IMR-90 (cell line): ENCODE data around the gene FGF5. TPM values are rescaled to one million over a fixed set of nuclear protein-coding genes. Genes with fewer than 3 reads are reported as not detected.

Source experiments
- ATAC-seq: fragments of 200-7000 bp; cut with Tn5 transposase; 2 replicates; pipeline ENCODE4 v1.9.1; 2020; ENCODE audit warnings: low read depth, mild to moderate bottlenecking, moderate library complexity
- BruUV-seq: library from RNA; stranded (reverse); fragments of 400-500 nt; replicated peaks from 2 replicates; lab custom pipeline; 2021; lab: Mats Ljungman, UMichigan
- CTCF ChIA-PET: fragments of 300-600 bp; formaldehyde crosslinking; extraction: SDS; loops from one replicate; lab custom pipeline; 2021; ENCODE audit warnings: antibody characterized with exemption; lab: Yijun Ruan, JAX
- POLR2A ChIA-PET: fragments of 300-600 bp; sonication (Branson Sonifier 250); formaldehyde crosslinking; loops from one replicate; lab custom pipeline; 2022; ENCODE audit warnings: antibody characterized with exemption; ENCODE audit not compliant: unreplicated experiment; lab: Charles Lee
- DNase-seq: peaks from one replicate; pipeline ENCODE4 v3.0.0; 2013
- H2AFZ ChIP-seq: replicated peaks from 2 replicates; pipeline ENCODE3; 2013; ENCODE audit warnings: low read length, mild to moderate bottlenecking; ENCODE audit not compliant: poor library complexity
- H2AK5ac ChIP-seq: 2 replicates; pipeline ENCODE4 v1.6.1; 2013; ENCODE audit warnings: low read depth, low read length, inconsistent platforms
- H2AK9ac ChIP-seq: replicated peaks from 2 replicates; pipeline ENCODE3; 2013; ENCODE audit warnings: mild to moderate bottlenecking, low read depth, low read length, moderate library complexity; ENCODE audit not compliant: poor library complexity
- H2BK120ac ChIP-seq: 2 replicates; pipeline ENCODE4 v1.6.1; 2013; ENCODE audit warnings: low read depth, low read length, inconsistent platforms
- H2BK15ac ChIP-seq: 3 replicates; pipeline ENCODE4 v1.6.1; 2013; ENCODE audit warnings: low read depth, low read length, inconsistent platforms
- H2BK20ac ChIP-seq: 2 replicates; pipeline ENCODE4 v1.6.1; 2013; ENCODE audit warnings: low read depth, mild to moderate bottlenecking, inconsistent platforms, low read length, moderate library complexity
- H2BK5ac ChIP-seq: 2 replicates; pipeline ENCODE4 v1.6.1; 2013; ENCODE audit warnings: mild to moderate bottlenecking, low read depth, low read length, inconsistent platforms; ENCODE audit not compliant: poor library complexity, severe bottlenecking
- H3K14ac ChIP-seq: replicated peaks from 2 replicates; pipeline ENCODE4 v1.6.1; 2013; ENCODE audit warnings: low read depth, low read length, inconsistent platforms
- H3K18ac ChIP-seq: 2 replicates; pipeline ENCODE4 v1.6.1; 2013; ENCODE audit warnings: low read depth, low read length, control low read depth
- H3K23ac ChIP-seq: 2 replicates; pipeline ENCODE4 v1.6.1; 2013; ENCODE audit warnings: low read depth, low read length, inconsistent platforms
- H3K27ac ChIP-seq: 2 replicates; pipeline ENCODE4 v1.5.1; 2013; ENCODE audit warnings: mild to moderate bottlenecking, control low read depth, low read length; ENCODE audit not compliant: insufficient read depth
- H3K27me3 ChIP-seq: 2 replicates; pipeline ENCODE4 v1.6.1; 2013; ENCODE audit warnings: low read length; ENCODE audit not compliant: control insufficient read depth, insufficient read depth
- H3K36me3 ChIP-seq: 2 replicates; pipeline ENCODE4 v1.6.1; 2013; ENCODE audit warnings: low read length, mixed read lengths; ENCODE audit not compliant: control insufficient read depth, insufficient read depth
- H3K4ac ChIP-seq: 2 replicates; pipeline ENCODE4 v1.6.1; 2013; ENCODE audit warnings: low read depth, low read length, inconsistent platforms
- H3K4me1 ChIP-seq: 2 replicates; pipeline ENCODE4 v1.6.1; 2013; ENCODE audit warnings: low read length, mixed read lengths; ENCODE audit not compliant: control insufficient read depth, insufficient read depth
- H3K4me2 ChIP-seq: 2 replicates; pipeline ENCODE4 v1.6.1; 2013; ENCODE audit warnings: low read depth, mild to moderate bottlenecking, control low read depth, low read length, moderate library complexity
- H3K4me3 ChIP-seq: 2 replicates; pipeline ENCODE4 v1.5.1; 2013; ENCODE audit warnings: low read depth, mild to moderate bottlenecking, control low read depth, low read length, moderate library complexity; ENCODE audit not compliant: insufficient read depth
- H3K56ac ChIP-seq: 2 replicates; pipeline ENCODE4 v1.6.1; 2013; ENCODE audit warnings: low read length, inconsistent platforms; ENCODE audit not compliant: insufficient read depth; ENCODE audit errors: extremely low read depth
- H3K79me1 ChIP-seq, 2 experiments: 2 replicates each; pipeline ENCODE4 v1.6.1; 2013; ENCODE audit warnings: low read length in 2 of 2, inconsistent platforms in 1 of 2, low read depth in 1 of 2
- H3K9ac ChIP-seq: 2 replicates; pipeline ENCODE4 v1.6.1; 2013; ENCODE audit warnings: low read depth, low read length, control low read depth
- H3K9me1 ChIP-seq: 2 replicates; pipeline ENCODE4 v1.6.1; 2013; ENCODE audit warnings: low read length, inconsistent platforms; ENCODE audit not compliant: insufficient read depth
- H3K9me3 ChIP-seq: 2 replicates; pipeline ENCODE4 v1.6.1; 2013; ENCODE audit warnings: low read length; ENCODE audit not compliant: control insufficient read depth, insufficient read depth
- H4K20me1 ChIP-seq: 2 replicates; pipeline ENCODE4 v1.6.1; 2013; ENCODE audit warnings: low read length, inconsistent platforms; ENCODE audit not compliant: insufficient read depth
- H4K5ac ChIP-seq: 2 replicates; pipeline ENCODE4 v1.6.1; 2013; ENCODE audit warnings: mild to moderate bottlenecking, low read depth, low read length, control low read depth
- H4K8ac ChIP-seq, 2 experiments: 2 replicates each; pipeline ENCODE4 v1.6.1; 2013; ENCODE audit warnings: low read depth in 2 of 2, low read length in 2 of 2, control low read depth in 1 of 2, inconsistent platforms in 1 of 2
- H4K91ac ChIP-seq: 2 replicates; pipeline ENCODE4 v1.6.1; 2013; ENCODE audit warnings: low read depth, low read length, inconsistent platforms; ENCODE audit not compliant: insufficient read depth
- MAZ ChIP-seq: IDR thresholded peaks from 2 replicates; pipeline ENCODE4 v1.6.1; 2012; ENCODE audit warnings: low read depth, mild to moderate bottlenecking, low read length, improper control_type of control experiment, moderate library complexity, borderline replicate concordance
- USF2 ChIP-seq: fragments of 150-350 bp; IDR thresholded peaks from 2 replicates; pipeline ENCODE4 v1.6.1; 2017; ENCODE audit warnings: mild to moderate bottlenecking, antibody characterized with exemption, low read length, low read depth
- dilution Hi-C: fragments of 300-500 bp; cut with HindIII; formaldehyde crosslinking; loops from one replicate; pipeline ENCODE4 v1.14.3; 2018; ENCODE audit warnings: low sequenced_read_pairs; ENCODE audit not compliant: unreplicated experiment
- in situ Hi-C: fragments of 300-500 bp; cut with MboI; formaldehyde crosslinking; loops from 3 replicates; pipeline ENCODE4 v1.14.3; 2019; ENCODE audit warnings: low sequenced_read_pairs, inconsistent platforms, mixed read lengths
- intact Hi-C: fragments of 100-400 bp; cut with micrococcal nuclease; formaldehyde crosslinking; loops from 2 replicates; pipeline ENCODE4 v1.10.0; 2022
- polyA plus RNA-seq, 3 experiments: library from polyadenylated mRNA; depleted of rRNA; stranded (reverse); fragments of >200 nt; gene quantifications; 2 replicates each; pipeline ENCODE4 v1.2.3, GENCODE V29; 2012; ENCODE audit warnings: low replicate concordance in 1 of 3
- total RNA-seq: library from RNA; depleted of rRNA; stranded (reverse); fragments of >200 nt; gene quantifications from 2 replicates; pipeline ENCODE4 v1.2.3, GENCODE V29; 2012

The FGF5 gene
- total and polyA plus RNA-seq, 2 of the 4 experiments (the other 2 are of a cell fraction): 18.6 to 42.1 TPM

GRCh38 chr4:80228460-80228859, 38.0 kb upstream of the FGF5 start:
- H3K27ac ChIP-seq: no peak overlapping the region
- H3K36me3 ChIP-seq: no peaks in the 10 kb centered on the region
- TF ChIP-seq USF2 (no peak), MAZ (no peak)
- no peak overlapping the region for H2AK5ac ChIP-seq
- no peak overlapping the region for H2BK20ac ChIP-seq
- no peak overlapping the region for H2BK15ac ChIP-seq
- dilution Hi-C loops: no loop called here
- H3K14ac ChIP-seq: no peak overlapping the region
- ATAC-seq (no peak), DNase-seq (no peak)
- ChIA-PET POLR2A (no interaction called here), CTCF (interaction anchor here (0.6 to 1.2 kb wide), 3 partner anchors 16 to 95 kb away, joined by 3 read pairs; no protein-coding TSS in a partner anchor)
- H3K18ac ChIP-seq: no peak overlapping the region
- H3K9me1 ChIP-seq: peaks cover 4% of the 10 kb centered on the region; the same call in 1 of the 2 replicates
- BruUV-seq: no TSS peak
- H2BK5ac ChIP-seq: no peak overlapping the region
- H4K91ac ChIP-seq: no peak overlapping the region
- no peak overlapping the region for H2AK9ac ChIP-seq
- H3K4me3 ChIP-seq: no peak overlapping the region
- H4K20me1 ChIP-seq: no peaks in the 10 kb centered on the region
- no peaks in the 10 kb centered on the region for H3K9me3 ChIP-seq
- H3K9ac ChIP-seq: no peak overlapping the region
- H3K56ac ChIP-seq: no peak overlapping the region
- no peak overlapping the region for H3K23ac ChIP-seq
- H3K27me3 ChIP-seq: no peaks in the 10 kb centered on the region
- peaks cover 4% of the 10 kb centered on the region; the same call in 1 of the 2 replicates for H3K4me1 ChIP-seq
- H3K79me1 ChIP-seq: peaks cover 3 to 15% of the 10 kb centered on the region in 2 experiments; a peak in 3 of 4 replicates
- no peak overlapping the region for H2AFZ ChIP-seq
- in situ Hi-C loops: loop anchor here (10.0 kb wide), 1 partner anchor 106 kb away; the partner anchor contains the start of gene CFAP299
- H3K4me2 ChIP-seq: no peak overlapping the region
- H4K5ac ChIP-seq: no peak overlapping the region; the same call in 1 of the 2 replicates
- no peak overlapping the region for H3K4ac ChIP-seq
- H4K8ac ChIP-seq: no peak overlapping the region
- H2BK120ac ChIP-seq: peak overlapping the region; percentile 43; the same call in 1 of the 2 replicates
- intact Hi-C loops: no loop called here
